Activated T-cell treated with anti-CD3 and anti-CD28 coated beads, Interleukin-2, amount 50 U/mL, for 24 hours (primary cell): ENCODE data around the gene ZNF91.
A peak's percentile ranks its signal among the peaks of the same experiment; 100 is the strongest.
"Not testable (repeated sequence)": the region's sequence is repeated elsewhere in the genome, so short reads cannot be mapped to it uniquely, and the experiment has no call there.

Experiments
- DNase-seq: peaks from one replicate; pipeline ENCODE4 v3.0.0-alpha.2; 2020
- H3K27ac Mint-ChIP-seq: 2 replicates; pipeline ENCODE4 v1.8.0; 2020; ENCODE audit warnings: mild to moderate bottlenecking, mixed read lengths
- H3K27me3 Mint-ChIP-seq: 2 replicates; pipeline ENCODE4 v1.8.0; 2020; ENCODE audit warnings: mixed read lengths
- H3K36me3 Mint-ChIP-seq: 2 replicates; pipeline ENCODE4 v1.8.0; 2020; ENCODE audit warnings: low read depth, mixed read lengths
- H3K4me1 Mint-ChIP-seq: 2 replicates; pipeline ENCODE4 v1.8.0; 2020; ENCODE audit warnings: low read depth, mixed read lengths
- H3K4me3 Mint-ChIP-seq: 2 replicates; pipeline ENCODE4 v1.8.0; 2020; ENCODE audit warnings: mild to moderate bottlenecking, moderate library complexity, mixed read lengths
- H3K9me3 Mint-ChIP-seq: 2 replicates; pipeline ENCODE4 v1.8.0; 2020; ENCODE audit warnings: mixed read lengths

ZNF91 gene

GRCh38 chr19:23406091-23406490 is 10.8 kb upstream of the ZNF91 start:
- no peaks in the 10 kb centered on the region for H3K36me3 Mint-ChIP-seq
- no peak overlapping the region for H3K4me3 Mint-ChIP-seq
- H3K4me1 Mint-ChIP-seq: peaks cover 12% of the 10 kb centered on the region
- H3K9me3 Mint-ChIP-seq: no peaks in the 10 kb centered on the region
- no peaks in the 10 kb centered on the region for H3K27me3 Mint-ChIP-seq
- DNase-seq: no peak
- no peak overlapping the region for H3K27ac Mint-ChIP-seq

- Mint-ChIP-seq H3K4me1 (peaks cover 12% of the 10 kb centered on the region), H3K9me3 (no peaks in the 10 kb centered on the region), H3K4me3 (no peak overlapping the region), H3K27ac (no peak overlapping the region), H3K36me3 (no peaks in the 10 kb centered on the region), H3K27me3 (no peaks in the 10 kb centered on the region)
- DNase-seq: no peak
Observed at GRCh38 chr19:23404676-23405075, 9.4 kb upstream of the ZNF91 start.

GRCh38 chr19:23403581-23404324 is 8.5 kb upstream of the ZNF91 start:
- no peaks in the 10 kb centered on the region for H3K36me3 Mint-ChIP-seq
- H3K4me3 Mint-ChIP-seq: no peak overlapping the region
- H3K4me1 Mint-ChIP-seq: peaks cover 12% of the 10 kb centered on the region
- H3K9me3 Mint-ChIP-seq: no peaks in the 10 kb centered on the region
- no peak overlapping the region for H3K27ac Mint-ChIP-seq
- DNase-seq: no peak
- no peaks in the 10 kb centered on the region for H3K27me3 Mint-ChIP-seq

GRCh38 chr19:23403052-23403451 is 7.8 kb upstream of the ZNF91 start:
- Mint-ChIP-seq H3K4me3 (no peak overlapping the region), H3K4me1 (peaks cover 12% of the 10 kb centered on the region), H3K9me3 (no peaks in the 10 kb centered on the region), H3K27me3 (no peaks in the 10 kb centered on the region), H3K36me3 (no peaks in the 10 kb centered on the region), H3K27ac (no peak overlapping the region)
- no peak for DNase-seq

- no peaks in the 10 kb centered on the region for H3K36me3 Mint-ChIP-seq
- no peak overlapping the region for H3K4me3 Mint-ChIP-seq
- H3K9me3 Mint-ChIP-seq: no peaks in the 10 kb centered on the region
- DNase-seq: no peak
- H3K4me1 Mint-ChIP-seq: peaks cover 12% of the 10 kb centered on the region
- H3K27me3 Mint-ChIP-seq: no peaks in the 10 kb centered on the region
- H3K27ac Mint-ChIP-seq: no peak overlapping the region
Observed at GRCh38 chr19:23402388-23402787, 7.1 kb upstream of the ZNF91 start.

- Mint-ChIP-seq H3K27me3 (no peaks in the 10 kb centered on the region), H3K9me3 (no peaks in the 10 kb centered on the region), H3K36me3 (no peaks in the 10 kb centered on the region), H3K4me1 (peaks cover 11% of the 10 kb centered on the region), H3K27ac (no peak overlapping the region), H3K4me3 (no peak overlapping the region)
- no peak for DNase-seq
Observed at GRCh38 chr19:23401086-23401610, 5.9 kb upstream of the ZNF91 start.

- DNase-seq: no peak
- no peaks in the 10 kb centered on the region for H3K9me3 Mint-ChIP-seq
- H3K4me1 Mint-ChIP-seq: peaks cover 9% of the 10 kb centered on the region
- H3K27ac Mint-ChIP-seq: no peak overlapping the region
- H3K27me3 Mint-ChIP-seq: no peaks in the 10 kb centered on the region
- no peak overlapping the region for H3K4me3 Mint-ChIP-seq
- H3K36me3 Mint-ChIP-seq: peaks cover 9% of the 10 kb centered on the region
Observed at GRCh38 chr19:23399443-23399842, 4.2 kb upstream of the ZNF91 start.

GRCh38 chr19:23395722-23396117 is 449 bp upstream of the ZNF91 start:
- H3K9me3 Mint-ChIP-seq, DNase-seq, H3K27me3 Mint-ChIP-seq: not testable (repeated sequence)
- Mint-ChIP-seq H3K4me1 (peaks cover 32% of the 10 kb centered on the region), H3K27ac (peak overlapping the region; percentile 66), H3K4me3 (peak overlapping the region; percentile 98), H3K36me3 (peaks cover 46% of the 10 kb centered on the region)

- peaks cover 11% of the 10 kb centered on the region for H3K9me3 Mint-ChIP-seq
- DNase-seq: peak; percentile 57
- peak overlapping the region; percentile 98 for H3K27ac Mint-ChIP-seq
- peaks cover 40% of the 10 kb centered on the region for H3K4me1 Mint-ChIP-seq
- no peaks in the 10 kb centered on the region for H3K27me3 Mint-ChIP-seq
- peaks cover 58% of the 10 kb centered on the region for H3K36me3 Mint-ChIP-seq
- peak overlapping the region; percentile 98 for H3K4me3 Mint-ChIP-seq
Observed at GRCh38 chr19:23394511-23394910, 760 bp downstream of the ZNF91 start.

GRCh38 chr19:23393121-23393520 is 2.1 kb downstream of the ZNF91 start:
- DNase-seq: no peak
- Mint-ChIP-seq H3K27me3 (no peaks in the 10 kb centered on the region), H3K27ac (no peak overlapping the region), H3K9me3 (peaks cover 18% of the 10 kb centered on the region), H3K4me3 (peak overlapping the region; percentile 98), H3K36me3 (peaks cover 72% of the 10 kb centered on the region), H3K4me1 (peaks cover 47% of the 10 kb centered on the region)

GRCh38 chr19:23391236-23391635 is 4.0 kb downstream of the ZNF91 start:
- Mint-ChIP-seq H3K9me3 (peaks cover 28% of the 10 kb centered on the region), H3K4me3 (no peak overlapping the region), H3K27ac (no peak overlapping the region), H3K27me3 (no peaks in the 10 kb centered on the region), H3K36me3 (peaks cover 90% of the 10 kb centered on the region), H3K4me1 (peaks cover 54% of the 10 kb centered on the region)
- DNase-seq: no peak

GRCh38 chr19:23385404-23385803 is 9.9 kb downstream of the ZNF91 start:
- H3K36me3 Mint-ChIP-seq: peaks cover 95% of the 10 kb centered on the region
- no peaks in the 10 kb centered on the region for H3K27me3 Mint-ChIP-seq
- H3K4me1 Mint-ChIP-seq: peaks cover 28% of the 10 kb centered on the region
- H3K27ac Mint-ChIP-seq: no peak overlapping the region
- no peak overlapping the region for H3K4me3 Mint-ChIP-seq
- H3K9me3 Mint-ChIP-seq: peaks cover 46% of the 10 kb centered on the region
- no peak for DNase-seq

GRCh38 chr19:23384858-23385257 is 10.4 kb downstream of the ZNF91 start:
- Mint-ChIP-seq H3K27ac (no peak overlapping the region), H3K36me3 (peaks cover 95% of the 10 kb centered on the region)

GRCh38 chr19:23384166-23384565 is 11.1 kb downstream of the ZNF91 start:
- H3K4me1 Mint-ChIP-seq: peaks cover 26% of the 10 kb centered on the region
- DNase-seq: no peak
- H3K4me3 Mint-ChIP-seq: no peak overlapping the region
- peaks cover 95% of the 10 kb centered on the region for H3K36me3 Mint-ChIP-seq
- H3K9me3 Mint-ChIP-seq: peaks cover 46% of the 10 kb centered on the region
- H3K27ac Mint-ChIP-seq: no peak overlapping the region
- no peaks in the 10 kb centered on the region for H3K27me3 Mint-ChIP-seq

More at GRCh38 chr19:23384858-23385257, 10.4 kb downstream of the ZNF91 start:
- H3K27me3 Mint-ChIP-seq: no peaks in the 10 kb centered on the region
- peaks cover 46% of the 10 kb centered on the region for H3K9me3 Mint-ChIP-seq
- peaks cover 26% of the 10 kb centered on the region for H3K4me1 Mint-ChIP-seq
- DNase-seq: no peak
- no peak overlapping the region for H3K4me3 Mint-ChIP-seq

- peaks cover 95% of the 10 kb centered on the region for H3K36me3 Mint-ChIP-seq
- H3K4me3 Mint-ChIP-seq: no peak overlapping the region
- peaks cover 48% of the 10 kb centered on the region for H3K9me3 Mint-ChIP-seq
- peaks cover 26% of the 10 kb centered on the region for H3K4me1 Mint-ChIP-seq
- no peaks in the 10 kb centered on the region for H3K27me3 Mint-ChIP-seq
- no peak overlapping the region for H3K27ac Mint-ChIP-seq
- no peak for DNase-seq
Observed at GRCh38 chr19:23382955-23383354, 12.3 kb downstream of the ZNF91 start.
